NT2/D1 (cell line): Measurements from ENCODE around the gene GRAMD4.

Experiments
- SUZ12 ChIP-seq: IDR thresholded peaks from 2 replicates; pipeline ENCODE4 v1.6.1; 2011; ENCODE audit not compliant: insufficient read length, insufficient read depth; ENCODE audit errors: extremely low read depth
- YY1 ChIP-seq: IDR thresholded peaks from 2 replicates; pipeline ENCODE4 v1.6.1; 2011; ENCODE audit not compliant: insufficient read length, insufficient read depth
- ZNF274 ChIP-seq: IDR thresholded peaks from 2 replicates; pipeline ENCODE4 v1.6.1; 2011; ENCODE audit warnings: mild to moderate bottlenecking, low read depth, low read length

GRCh38 chr22:46618667-46619066 is 1.5 kb upstream of the GRAMD4 start:
- no peak for TF ChIP-seq ZNF274
- TF ChIP-seq YY1: no peak
- no peak for TF ChIP-seq SUZ12
